Keratinocyte (primary cell): ENCODE results near the gene KIAA1217.

Experiments used
- CTCF ChIP-seq, 3 experiments: IDR thresholded peaks in 1 of 3; conservative IDR thresholded peaks in 1 of 3; optimal IDR thresholded peaks in 1 of 3; 2 replicates in 2 of 3; 3 replicates in 1 of 3; pipeline versions ENCODE3 to v1.5.1; 2011; ENCODE audit warnings: low read length in 3 of 3, mild to moderate bottlenecking in 3 of 3, moderate library complexity in 2 of 3, control low read depth in 1 of 3, inconsistent platforms in 1 of 3; ENCODE audit not compliant: insufficient read depth in 2 of 3; ENCODE audit errors: extremely low read depth in 1 of 3
- EZH2 ChIP-seq: IDR thresholded peaks from one replicate; pipeline ENCODE4 v1.6.1; 2012; ENCODE audit warnings: inconsistent platforms, mild to moderate bottlenecking, low read length, moderate library complexity

- TF ChIP-seq CTCF (optimal IDR thresholded peaks at IDR 0.05 in 1 of 3, IDR thresholded peaks at IDR 0.05 in 1 of 3, conservative IDR thresholded peaks at IDR 0.05 in 1 of 3; ENCODE audit: extremely low read depth in 1 of 3, insufficient read depth in 2 of 3, low read length in 3 of 3) (no peak), EZH2 (no peak)
Observed at GRCh38 chr10:24238519-24239247, 29.7 kb downstream of the KIAA1217 start.
